HepG2 (cell line): Measurements from ENCODE around the gene NOA1. TPM values are rescaled to one million over a fixed set of nuclear protein-coding genes. Genes with fewer than 3 reads are reported as not detected.

Experiments used
- BCL3 ChIP-seq: sonication (generic); formaldehyde crosslinking; IDR thresholded peaks from 2 replicates; pipeline ENCODE4 v1.5.1; 2020; ENCODE audit warnings: mild to moderate bottlenecking, missing genetic modification reagents, moderate library complexity
- BHLHE40 ChIP-seq: IDR thresholded peaks from 2 replicates; pipeline ENCODE4 v1.6.1; 2011; ENCODE audit warnings: low read length, improper control_type of control experiment
- CHD4 ChIP-seq: fragments of 200-600 bp; sonication (generic); IDR thresholded peaks from 2 replicates; pipeline ENCODE4 v1.7.0; 2017; ENCODE audit warnings: mild to moderate bottlenecking, low read length, borderline replicate concordance
- GTF2F1 ChIP-seq: fragments of 150-350 bp; IDR thresholded peaks from 2 replicates; pipeline ENCODE4 v1.6.1; 2014; ENCODE audit warnings: low read length
- IKZF1 ChIP-seq: fragments of 450-650 bp; IDR thresholded peaks from 2 replicates; pipeline ENCODE4 v1.7.1; 2016
- KLF11 ChIP-seq: IDR thresholded peaks from 2 replicates; pipeline ENCODE4 v1.6.1; 2016; ENCODE audit warnings: missing compliant biosample characterization
- KLF6 ChIP-seq: IDR thresholded peaks from 2 replicates; pipeline ENCODE4 v1.8.0; 2016; ENCODE audit warnings: missing biosample characterization, missing genetic modification reagents
- MIER2 ChIP-seq: IDR thresholded peaks from 2 replicates; pipeline ENCODE4 v1.6.1; 2016; ENCODE audit warnings: missing biosample characterization, missing genetic modification reagents
- MTA3 ChIP-seq: sonication (generic); formaldehyde crosslinking; IDR thresholded peaks from 2 replicates; pipeline ENCODE4 v1.4.0; 2020; ENCODE audit warnings: missing genetic modification reagents
- MXD4 ChIP-seq: IDR thresholded peaks from 2 replicates; pipeline ENCODE4 v1.6.1; 2016; ENCODE audit warnings: mild to moderate bottlenecking, missing biosample characterization, missing genetic modification reagents
- RFX5 ChIP-seq: IDR thresholded peaks from 2 replicates; pipeline ENCODE4 v1.6.1; 2011; ENCODE audit warnings: low read depth, low read length, improper control_type of control experiment
- SMARCC2 ChIP-seq: fragments of 450-650 bp; IDR thresholded peaks from 2 replicates; pipeline ENCODE4 v1.6.1; 2017; ENCODE audit warnings: antibody characterized with exemption, mild to moderate bottlenecking
- TFE3 ChIP-seq: IDR thresholded peaks from 2 replicates; pipeline ENCODE4 v1.6.1; 2016
- ZBTB21 ChIP-seq: sonication (generic); formaldehyde crosslinking; IDR thresholded peaks from 2 replicates; pipeline ENCODE4 v1.4.0; 2020; ENCODE audit warnings: missing genetic modification reagents
- ZBTB34 ChIP-seq: sonication (generic); formaldehyde crosslinking; IDR thresholded peaks from 2 replicates; pipeline ENCODE4 v1.8.0; 2022; ENCODE audit warnings: mild to moderate bottlenecking, missing genetic modification reagents
- ZBTB42 ChIP-seq: sonication (generic); formaldehyde crosslinking; IDR thresholded peaks from 2 replicates; pipeline ENCODE4 v1.5.0; 2020; ENCODE audit warnings: mild to moderate bottlenecking, missing genetic modification reagents
- ZNF333 ChIP-seq: sonication (generic); formaldehyde crosslinking; IDR thresholded peaks from 2 replicates; pipeline ENCODE4 v1.4.0; 2020; ENCODE audit warnings: mild to moderate bottlenecking, missing genetic modification reagents, borderline replicate concordance
- ZNF589 ChIP-seq: sonication (generic); formaldehyde crosslinking; conservative IDR thresholded peaks from 2 replicates; pipeline ENCODE4 v1.8.0; 2022; ENCODE audit warnings: mild to moderate bottlenecking, moderate library complexity, missing genetic modification reagents
- ZNF598 ChIP-seq: sonication (generic); formaldehyde crosslinking; IDR thresholded peaks from 2 replicates; pipeline ENCODE4 v1.5.1; 2020; ENCODE audit warnings: mild to moderate bottlenecking, missing genetic modification reagents, borderline replicate concordance
- polyA plus RNA-seq, 8 experiments: library from polyadenylated mRNA; depleted of rRNA in 3 of 8; stranded (reverse) in 7 of 8; unstranded in 1 of 8; fragments of >200 nt; fragmentation: Illumina TruSeq in 4 of 8; extraction: Trizol in 4 of 8; gene quantifications; 2 replicates each; pipeline versions ENCODE4 v1.2.1 to v1.2.3, GENCODE V29; 2011 to 2016; ENCODE audit warnings: low read depth in 4 of 8, missing spikeins in 1 of 8, mixed read lengths in 1 of 8; ENCODE audit not compliant: insufficient read depth in 1 of 8
- total RNA-seq, 5 experiments: library from RNA; depleted of rRNA; stranded (reverse); fragments of >200 nt; fragmentation: Illumina TruSeq; extraction: Trizol; gene quantifications; 2 replicates each; pipeline ENCODE4 v1.2.3, GENCODE V29; 2016; ENCODE audit warnings: low read depth in 1 of 5
- TF ChIP-seq, protein P1 (sequence below): sonication (generic); formaldehyde crosslinking; IDR thresholded peaks from 2 replicates; pipeline ENCODE4 v1.5.0; 2020; ENCODE audit warnings: mild to moderate bottlenecking, missing genetic modification reagents, borderline replicate concordance

Gene NOA1
- total and polyA plus RNA-seq, 2 of the 13 experiments (the other 11 are each of a cell fraction or from before 2014, with no cell fraction given): 17.3 to 19.0 TPM

- TF ChIP-seq, protein P1, sequence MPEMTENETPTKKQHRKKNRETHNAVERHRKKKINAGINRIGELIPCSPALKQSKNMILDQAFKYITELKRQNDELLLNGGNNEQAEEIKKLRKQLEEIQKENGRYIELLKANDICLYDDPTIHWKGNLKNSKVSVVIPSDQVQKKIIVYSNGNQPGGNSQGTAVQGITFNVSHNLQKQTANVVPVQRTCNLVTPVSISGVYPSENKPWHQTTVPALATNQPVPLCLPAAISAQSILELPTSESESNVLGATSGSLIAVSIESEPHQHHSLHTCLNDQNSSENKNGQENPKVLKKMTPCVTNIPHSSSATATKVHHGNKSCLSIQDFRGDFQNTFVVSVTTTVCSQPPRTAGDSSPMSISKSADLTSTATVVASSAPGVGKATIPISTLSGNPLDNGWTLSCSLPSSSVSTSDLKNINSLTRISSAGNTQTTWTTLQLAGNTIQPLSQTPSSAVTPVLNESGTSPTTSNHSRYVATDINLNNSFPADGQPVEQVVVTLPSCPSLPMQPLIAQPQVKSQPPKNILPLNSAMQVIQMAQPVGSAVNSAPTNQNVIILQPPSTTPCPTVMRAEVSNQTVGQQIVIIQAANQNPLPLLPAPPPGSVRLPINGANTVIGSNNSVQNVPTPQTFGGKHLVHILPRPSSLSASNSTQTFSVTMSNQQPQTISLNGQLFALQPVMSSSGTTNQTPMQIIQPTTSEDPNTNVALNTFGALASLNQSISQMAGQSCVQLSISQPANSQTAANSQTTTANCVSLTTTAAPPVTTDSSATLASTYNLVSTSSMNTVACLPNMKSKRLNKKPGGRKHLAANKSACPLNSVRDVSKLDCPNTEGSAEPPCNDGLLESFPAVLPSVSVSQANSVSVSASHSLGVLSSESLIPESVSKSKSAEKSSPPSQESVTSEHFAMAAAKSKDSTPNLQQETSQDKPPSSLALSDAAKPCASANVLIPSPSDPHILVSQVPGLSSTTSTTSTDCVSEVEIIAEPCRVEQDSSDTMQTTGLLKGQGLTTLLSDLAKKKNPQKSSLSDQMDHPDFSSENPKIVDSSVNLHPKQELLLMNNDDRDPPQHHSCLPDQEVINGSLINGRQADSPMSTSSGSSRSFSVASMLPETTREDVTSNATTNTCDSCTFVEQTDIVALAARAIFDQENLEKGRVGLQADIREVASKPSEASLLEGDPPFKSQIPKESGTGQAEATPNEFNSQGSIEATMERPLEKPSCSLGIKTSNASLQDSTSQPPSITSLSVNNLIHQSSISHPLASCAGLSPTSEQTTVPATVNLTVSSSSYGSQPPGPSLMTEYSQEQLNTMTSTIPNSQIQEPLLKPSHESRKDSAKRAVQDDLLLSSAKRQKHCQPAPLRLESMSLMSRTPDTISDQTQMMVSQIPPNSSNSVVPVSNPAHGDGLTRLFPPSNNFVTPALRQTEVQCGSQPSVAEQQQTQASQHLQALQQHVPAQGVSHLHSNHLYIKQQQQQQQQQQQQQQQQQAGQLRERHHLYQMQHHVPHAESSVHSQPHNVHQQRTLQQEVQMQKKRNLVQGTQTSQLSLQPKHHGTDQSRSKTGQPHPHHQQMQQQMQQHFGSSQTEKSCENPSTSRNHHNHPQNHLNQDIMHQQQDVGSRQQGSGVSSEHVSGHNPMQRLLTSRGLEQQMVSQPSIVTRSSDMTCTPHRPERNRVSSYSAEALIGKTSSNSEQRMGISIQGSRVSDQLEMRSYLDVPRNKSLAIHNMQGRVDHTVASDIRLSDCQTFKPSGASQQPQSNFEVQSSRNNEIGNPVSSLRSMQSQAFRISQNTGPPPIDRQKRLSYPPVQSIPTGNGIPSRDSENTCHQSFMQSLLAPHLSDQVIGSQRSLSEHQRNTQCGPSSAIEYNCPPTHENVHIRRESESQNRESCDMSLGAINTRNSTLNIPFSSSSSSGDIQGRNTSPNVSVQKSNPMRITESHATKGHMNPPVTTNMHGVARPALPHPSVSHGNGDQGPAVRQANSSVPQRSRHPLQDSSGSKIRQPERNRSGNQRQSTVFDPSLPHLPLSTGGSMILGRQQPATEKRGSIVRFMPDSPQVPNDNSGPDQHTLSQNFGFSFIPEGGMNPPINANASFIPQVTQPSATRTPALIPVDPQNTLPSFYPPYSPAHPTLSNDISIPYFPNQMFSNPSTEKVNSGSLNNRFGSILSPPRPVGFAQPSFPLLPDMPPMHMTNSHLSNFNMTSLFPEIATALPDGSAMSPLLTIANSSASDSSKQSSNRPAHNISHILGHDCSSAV (CRISPR knock-in tag): no peak
- TF ChIP-seq BCL3 (no peak), ZNF598 (peak; percentile 75; the same call in 1 of the 2 replicates), CHD4 (no peak), ZBTB21 (CRISPR knock-in tag) (no peak), MTA3 (CRISPR knock-in tag) (no peak), RFX5 (no peak), BHLHE40 (no peak), ZBTB34 (CRISPR knock-in tag) (no peak), MXD4 (CRISPR knock-in tag) (peak; percentile 76), IKZF1 (no peak), TFE3 (CRISPR knock-in tag) (0 out of 2 replicates have a peak, but pooled peaks have one; percentile 41), ZNF333 (CRISPR knock-in tag) (no peak), KLF11 (CRISPR knock-in tag) (no peak), KLF6 (CRISPR knock-in tag) (no peak), SMARCC2 (no peak), GTF2F1 (no peak), MIER2 (no peak), ZBTB42 (CRISPR knock-in tag) (no peak), ZNF589 (0 out of 2 replicates have a peak, but pooled peaks have one; percentile 28)
Measured at GRCh38 chr4:56978750-56979303, 1.4 kb upstream of the NOA1 start, which contains the start of gene POLR2B (continued).
